ENCODE measurements around the gene PDZD2.

The PDZD2 gene

DNA sequence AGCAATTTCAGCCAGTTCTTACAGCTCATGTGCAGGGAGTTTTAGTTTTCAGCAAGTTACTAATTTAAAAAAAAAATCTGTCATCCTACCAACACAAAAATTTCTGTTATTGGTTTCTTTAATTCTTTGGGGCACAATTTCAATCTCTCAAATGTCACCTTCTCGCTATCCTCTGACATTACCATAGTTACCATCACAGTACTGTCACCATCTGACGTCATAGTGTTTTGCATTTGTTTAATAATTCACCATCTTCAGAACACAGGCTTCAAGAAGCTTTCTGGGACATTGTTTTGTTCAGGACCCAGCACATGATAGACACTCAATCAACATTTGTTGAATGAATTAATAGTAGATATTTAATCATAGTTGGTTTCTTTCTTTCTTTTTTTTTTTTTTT lies 155.1 kb downstream of the PDZD2 start:
- H3K27ac ChIP-seq (ENCODE audit: low read length) = no peak overlapping the region
- no peaks in the 10 kb centered on the region for H3K36me3 ChIP-seq (ENCODE audit: insufficient read depth, low read length)
- H2AFZ ChIP-seq (ENCODE audit: low read depth, low read length) = no peak overlapping the region
- H3K4me1 ChIP-seq (ENCODE audit: insufficient read depth, low read length) = no peaks in the 10 kb centered on the region
- DNase-seq (no peak), ATAC-seq (ENCODE audit: insufficient read depth, low read depth) (no peak)
- TF ChIP-seq, protein P1, sequence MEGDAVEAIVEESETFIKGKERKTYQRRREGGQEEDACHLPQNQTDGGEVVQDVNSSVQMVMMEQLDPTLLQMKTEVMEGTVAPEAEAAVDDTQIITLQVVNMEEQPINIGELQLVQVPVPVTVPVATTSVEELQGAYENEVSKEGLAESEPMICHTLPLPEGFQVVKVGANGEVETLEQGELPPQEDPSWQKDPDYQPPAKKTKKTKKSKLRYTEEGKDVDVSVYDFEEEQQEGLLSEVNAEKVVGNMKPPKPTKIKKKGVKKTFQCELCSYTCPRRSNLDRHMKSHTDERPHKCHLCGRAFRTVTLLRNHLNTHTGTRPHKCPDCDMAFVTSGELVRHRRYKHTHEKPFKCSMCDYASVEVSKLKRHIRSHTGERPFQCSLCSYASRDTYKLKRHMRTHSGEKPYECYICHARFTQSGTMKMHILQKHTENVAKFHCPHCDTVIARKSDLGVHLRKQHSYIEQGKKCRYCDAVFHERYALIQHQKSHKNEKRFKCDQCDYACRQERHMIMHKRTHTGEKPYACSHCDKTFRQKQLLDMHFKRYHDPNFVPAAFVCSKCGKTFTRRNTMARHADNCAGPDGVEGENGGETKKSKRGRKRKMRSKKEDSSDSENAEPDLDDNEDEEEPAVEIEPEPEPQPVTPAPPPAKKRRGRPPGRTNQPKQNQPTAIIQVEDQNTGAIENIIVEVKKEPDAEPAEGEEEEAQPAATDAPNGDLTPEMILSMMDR (IDR thresholded peaks at IDR 0.05; ENCODE audit: borderline replicate concordance, extremely low read depth, low read length, poor library complexity, severe bottlenecking) = no peak
- TF ChIP-seq EZH2 (IDR thresholded peaks at IDR 0.05; ENCODE audit: borderline replicate concordance, low read depth, low read length, severe bottlenecking) = no peak
- H3K79me2 ChIP-seq (ENCODE audit: insufficient read depth, low read length) = no peaks in the 10 kb centered on the region
- H3K4me3 ChIP-seq (ENCODE audit: low read depth in 1 of 2, low read length in 2 of 2) = no peak overlapping the region
- no peak overlapping the region for H3K4me2 ChIP-seq (ENCODE audit: insufficient read depth, low read length)
- H4K20me1 ChIP-seq (ENCODE audit: insufficient read depth, low read length) = no peaks in the 10 kb centered on the region
- H3K9me3 ChIP-seq (ENCODE audit: insufficient read depth, low read length, severe bottlenecking) = no peaks in the 10 kb centered on the region
- no peak overlapping the region for H3K9ac ChIP-seq (ENCODE audit: low read depth, low read length)
- H3K27me3 ChIP-seq (ENCODE audit: insufficient read depth, low read length, poor library complexity) = no peaks in the 10 kb centered on the region

GRCh38 chr5:31798168-31798567 lies 159.2 kb downstream of the PDZD2 start:
- no peaks in the 10 kb centered on the region for H3K36me3 ChIP-seq (ENCODE audit: insufficient read depth, low read length)
- no peak for ATAC-seq (ENCODE audit: insufficient read depth, low read depth)

GRCh38 chr5:31800351-31800750 lies 161.4 kb downstream of the PDZD2 start:
- Histone ChIP-seq H3K36me3 (ENCODE audit: insufficient read depth, low read length) (no peaks in the 10 kb centered on the region), H3K9me3 (ENCODE audit: insufficient read depth, low read length, severe bottlenecking) (no peaks in the 10 kb centered on the region), H3K79me2 (ENCODE audit: insufficient read depth, low read length) (no peaks in the 10 kb centered on the region), H3K4me3 (ENCODE audit: low read depth in 1 of 2, low read length in 2 of 2) (no peak overlapping the region), H3K27me3 (ENCODE audit: insufficient read depth, low read length, poor library complexity) (no peaks in the 10 kb centered on the region), H3K27ac (ENCODE audit: low read length) (no peak overlapping the region), H2AFZ (ENCODE audit: low read depth, low read length) (no peak overlapping the region), H3K9ac (ENCODE audit: low read depth, low read length) (no peak overlapping the region), H3K4me1 (ENCODE audit: insufficient read depth, low read length) (no peaks in the 10 kb centered on the region), H4K20me1 (ENCODE audit: insufficient read depth, low read length) (no peaks in the 10 kb centered on the region), H3K4me2 (ENCODE audit: insufficient read depth, low read length) (no peak overlapping the region)
- TF ChIP-seq EZH2 (IDR thresholded peaks at IDR 0.05; ENCODE audit: borderline replicate concordance, low read depth, low read length, severe bottlenecking) = no peak
- TF ChIP-seq, protein P1 (IDR thresholded peaks at IDR 0.05; ENCODE audit: borderline replicate concordance, extremely low read depth, low read length, poor library complexity, severe bottlenecking) = no peak
- ATAC-seq (ENCODE audit: insufficient read depth, low read depth) (no peak), DNase-seq (no peak)

More at GRCh38 chr5:31798168-31798567, 159.2 kb downstream of the PDZD2 start:
- no peaks in the 10 kb centered on the region for H3K79me2 ChIP-seq (ENCODE audit: insufficient read depth, low read length)
- no peak overlapping the region for H2AFZ ChIP-seq (ENCODE audit: low read depth, low read length)
- H3K4me1 ChIP-seq (ENCODE audit: insufficient read depth, low read length) = no peaks in the 10 kb centered on the region
- H3K27me3 ChIP-seq (ENCODE audit: insufficient read depth, low read length, poor library complexity) = no peaks in the 10 kb centered on the region
- no peak for DNase-seq
- no peak overlapping the region for H3K27ac ChIP-seq (ENCODE audit: low read length)
- no peak overlapping the region for H3K4me3 ChIP-seq (ENCODE audit: low read depth in 1 of 2, low read length in 2 of 2)
- H3K4me2 ChIP-seq (ENCODE audit: insufficient read depth, low read length) = no peak overlapping the region
- TF ChIP-seq EZH2 (IDR thresholded peaks at IDR 0.05; ENCODE audit: borderline replicate concordance, low read depth, low read length, severe bottlenecking) = no peak
- TF ChIP-seq, protein P1 (IDR thresholded peaks at IDR 0.05; ENCODE audit: borderline replicate concordance, extremely low read depth, low read length, poor library complexity, severe bottlenecking) = no peak
- H3K9ac ChIP-seq (ENCODE audit: low read depth, low read length) = no peak overlapping the region
- H3K9me3 ChIP-seq (ENCODE audit: insufficient read depth, low read length, severe bottlenecking) = no peaks in the 10 kb centered on the region
- no peaks in the 10 kb centered on the region for H4K20me1 ChIP-seq (ENCODE audit: insufficient read depth, low read length)
